ENCODE results near the gene OR5H1.

- TF ChIP-seq ZNF23 (CRISPR knock-in tag; IDR thresholded peaks at IDR 0.05), result no peak
- no peak for TF ChIP-seq ZBTB7A (IDR thresholded peaks at IDR 0.05; ENCODE audit: borderline replicate concordance, control insufficient read depth, low read depth, low read length)
- TF ChIP-seq BRF2 (IDR thresholded peaks at IDR 0.05; ENCODE audit: borderline replicate concordance, insufficient read depth, insufficient read length), result no peak
- no peak for TF ChIP-seq E2F6 (IDR thresholded peaks at IDR 0.05; ENCODE audit: borderline replicate concordance in 1 of 2, extremely low read depth in 1 of 2, insufficient read depth in 1 of 2, insufficient read length in 1 of 2, low read depth in 1 of 2, low read length in 1 of 2, poor library complexity in 1 of 2, severe bottlenecking in 1 of 2)
- no peak for TF ChIP-seq ZNF79 (CRISPR knock-in tag; IDR thresholded peaks at IDR 0.05; ENCODE audit: low read depth)
These were observed 16.3 kb upstream of the OR5H1 start for GRCh38 chr3:98114264-98114663.
